ENCODE results near the gene CXCR5.

Gene CXCR5

DNA sequence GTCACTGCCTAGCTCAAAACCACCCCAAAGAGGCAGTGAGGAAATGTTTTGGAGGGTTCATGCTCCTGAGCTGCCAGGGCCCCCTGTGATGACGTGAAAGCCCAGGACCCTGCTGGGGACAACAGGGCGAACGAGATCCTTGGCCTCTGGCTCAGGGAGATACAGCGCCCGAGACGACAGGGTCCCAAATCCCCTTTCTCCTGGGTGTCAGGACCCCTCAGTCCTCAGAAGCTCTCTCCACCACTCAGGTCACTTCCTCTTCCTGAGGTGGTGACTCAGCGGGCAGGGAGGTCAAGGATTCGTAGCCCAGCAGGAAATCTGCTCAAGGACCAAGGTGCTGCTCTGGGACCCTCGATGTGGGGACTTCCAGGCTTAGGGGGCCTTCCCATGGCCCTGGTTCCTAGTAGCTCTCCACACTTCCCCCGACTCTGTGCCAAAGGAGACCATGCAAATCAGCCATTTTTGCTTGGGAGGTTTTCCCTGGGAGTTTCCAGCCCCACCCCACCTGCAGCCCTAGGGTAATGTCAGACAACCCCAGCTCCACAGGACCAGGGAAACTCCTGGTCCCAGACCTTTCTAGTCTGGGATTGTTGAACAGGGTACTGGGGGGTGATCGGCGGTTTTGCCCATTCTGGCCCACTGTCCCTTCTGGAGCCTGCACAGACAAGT, 29.2 kb downstream of the CXCR5 start:
- no peak for DNase-seq (ENCODE audit: low read depth)

- no peak for DNase-seq (ENCODE audit: low read depth)
These were observed 29.9 kb downstream of the CXCR5 start for GRCh38 chr11:118913411-118914125.

DNA sequence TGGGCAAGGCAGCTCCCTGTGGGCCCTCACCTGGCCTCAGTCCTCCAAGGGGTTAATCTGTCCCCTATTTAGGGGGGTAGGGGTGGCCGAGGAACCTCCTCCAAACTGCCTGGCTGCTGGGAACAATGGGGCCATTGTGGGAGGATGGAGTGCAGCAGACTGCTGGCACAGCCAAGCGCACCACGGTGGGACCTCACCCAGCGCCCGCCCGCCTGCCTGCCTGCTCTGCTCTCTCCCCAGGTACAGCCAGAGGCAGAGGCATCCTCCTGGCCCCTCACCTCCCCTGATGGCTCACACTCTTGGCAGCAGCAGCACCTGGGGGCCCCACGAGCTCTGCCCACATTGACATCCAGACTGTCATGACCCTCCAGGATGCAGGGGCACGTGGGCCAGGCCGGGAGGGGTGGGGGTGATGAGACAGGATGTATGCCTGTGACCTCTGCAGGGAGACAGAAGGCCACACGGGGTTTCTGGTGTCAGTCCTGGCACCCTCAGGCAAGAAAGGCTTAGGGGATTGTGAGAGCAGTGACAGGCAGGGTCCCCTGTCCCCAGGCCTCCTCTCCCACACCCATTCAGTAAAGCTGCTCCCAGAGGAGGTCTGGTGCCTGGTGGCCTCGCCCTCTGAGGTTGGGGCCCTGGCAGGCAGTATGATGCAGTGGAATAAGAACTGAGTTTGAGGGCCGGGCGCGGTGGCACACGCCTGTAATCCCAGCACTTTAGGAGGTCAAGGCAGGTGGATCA, 30.7 kb downstream of the CXCR5 start:
- DNase-seq (ENCODE audit: low read depth) = no peak

DNA sequence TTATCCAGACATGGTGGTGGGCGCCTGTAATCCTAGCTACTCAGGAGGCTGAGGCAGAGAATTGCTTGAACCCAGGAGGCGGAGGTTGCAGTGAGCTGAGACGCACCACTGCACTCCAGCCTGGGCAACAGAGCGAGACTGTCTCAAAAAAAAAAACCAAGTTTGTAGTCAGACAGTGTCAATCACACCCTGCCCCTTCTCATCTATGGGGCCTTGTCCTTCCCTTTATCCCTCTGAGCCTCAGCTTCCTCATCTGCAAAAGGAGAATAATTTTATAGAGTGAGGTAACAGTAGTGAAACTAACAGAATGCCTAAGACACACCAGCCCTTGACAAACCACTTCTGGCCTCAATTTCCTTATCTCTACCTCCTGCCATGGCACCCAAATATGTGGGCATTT, 31.3 kb downstream of the CXCR5 start:
- DNase-seq (ENCODE audit: low read depth) = no peak

DNA sequence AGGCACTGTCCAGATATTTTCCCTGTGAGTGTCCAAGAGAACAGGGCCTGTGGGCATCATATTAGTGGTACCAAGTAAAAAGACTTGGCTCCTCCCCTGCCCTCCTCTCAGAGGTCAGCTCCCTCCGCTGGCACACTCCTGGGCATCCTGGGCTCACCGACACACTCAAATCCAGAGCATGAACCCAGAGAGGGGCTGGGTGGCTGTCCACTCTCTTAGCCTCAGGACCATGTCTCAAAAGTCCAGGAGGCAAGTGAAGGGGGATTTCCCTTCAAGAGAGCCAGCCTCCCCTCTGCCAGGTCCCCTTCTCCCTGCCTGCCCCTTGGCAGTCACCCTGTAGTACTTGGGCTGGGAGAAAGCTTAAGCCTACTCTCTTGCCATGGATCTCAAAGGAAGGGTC, 31.7 kb downstream of the CXCR5 start:
- DNase-seq (ENCODE audit: low read depth) = no peak

- no peak for DNase-seq (ENCODE audit: low read depth)
These were observed 32.5 kb downstream of the CXCR5 start for GRCh38 chr11:118915941-118916841.

DNA sequence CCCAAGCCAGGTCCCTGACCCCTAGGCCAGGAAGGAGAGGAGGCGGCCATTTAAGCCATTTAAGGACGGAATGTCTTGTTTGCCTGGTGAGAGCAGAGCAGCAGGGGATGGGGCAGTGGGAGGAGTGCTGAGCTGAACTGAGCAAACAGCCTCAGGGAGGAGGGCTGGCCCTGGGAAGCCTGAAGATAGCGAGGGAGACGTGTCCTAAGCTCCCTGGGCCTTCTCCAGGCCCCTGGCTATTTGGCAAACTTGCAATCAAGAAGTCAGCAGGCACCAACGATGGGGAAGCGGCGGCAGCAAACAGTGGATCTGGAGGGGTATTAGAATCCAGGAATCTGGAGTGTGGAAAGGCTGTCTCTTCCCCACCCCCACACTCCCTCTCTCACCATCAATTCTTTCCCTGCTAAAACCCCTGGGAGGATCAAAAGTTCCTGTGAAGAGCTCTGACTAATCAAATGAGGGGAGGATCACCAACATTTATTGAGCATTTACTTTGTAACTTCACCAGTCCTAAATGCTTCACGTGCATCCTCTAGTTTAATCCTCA, 33.2 kb downstream of the CXCR5 start:
- no peak for DNase-seq (ENCODE audit: low read depth)

DNA sequence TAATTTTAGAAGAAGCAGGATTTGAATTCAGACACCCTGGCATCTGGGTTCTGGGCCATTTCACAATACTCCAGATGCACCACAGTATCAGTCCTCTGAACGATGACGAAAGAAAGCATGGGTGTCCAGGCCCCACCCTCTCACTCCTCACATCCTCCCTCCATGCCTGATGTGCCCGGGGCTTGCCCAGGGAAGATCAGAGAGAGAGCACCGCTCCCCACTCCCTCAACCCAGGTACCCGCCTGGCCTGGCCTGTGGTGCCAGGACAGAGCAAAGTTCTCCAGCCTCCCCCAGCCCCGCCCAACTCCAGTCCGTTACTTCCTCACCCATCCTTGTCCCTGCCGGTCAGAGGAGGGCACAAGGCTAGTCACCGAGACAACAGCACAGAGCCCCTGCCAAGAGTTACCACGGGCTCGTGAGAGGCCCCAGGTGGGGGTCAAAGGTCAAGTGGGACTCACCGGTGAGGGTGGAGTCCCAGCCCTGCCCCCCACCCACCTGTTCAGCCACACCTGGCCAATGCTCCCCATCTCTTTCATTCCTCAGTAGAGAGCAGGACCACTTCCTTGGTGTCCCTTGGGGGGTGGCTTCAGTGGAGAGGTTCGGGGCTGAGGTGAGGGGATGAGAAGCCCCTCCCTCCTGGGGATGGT, 33.9 kb downstream of the CXCR5 start:
- DNase-seq (ENCODE audit: low read depth) = peak; percentile 90

- peak; percentile 94 for DNase-seq (ENCODE audit: low read depth)
These were observed 34.5 kb downstream of the CXCR5 start for GRCh38 chr11:118918128-118918685.

GRCh38 chr11:118918686-118919280, 35.1 kb downstream of the CXCR5 start:
- no peak for DNase-seq (ENCODE audit: low read depth)

GRCh38 chr11:118921121-118921928, 37.6 kb downstream of the CXCR5 start:
- no peak for DNase-seq (ENCODE audit: low read depth)

- DNase-seq (ENCODE audit: low read depth) = no peak
These were observed 38.4 kb downstream of the CXCR5 start for GRCh38 chr11:118921929-118922744.

GRCh38 chr11:118922745-118923627, 39.3 kb downstream of the CXCR5 start:
- no peak for DNase-seq (ENCODE audit: low read depth)

GRCh38 chr11:118923721-118924587, 40.3 kb downstream of the CXCR5 start:
- no peak for DNase-seq (ENCODE audit: low read depth)

- DNase-seq (ENCODE audit: low read depth) = no peak
These were observed 41.2 kb downstream of the CXCR5 start for GRCh38 chr11:118924591-118925585.
